Activated T-cell treated with anti-CD3 and anti-CD28 coated beads for 24 hours (primary cell): ENCODE measurements around the gene NRXN2.
"Not testable (repeated sequence)": the region's sequence is repeated elsewhere in the genome, so short reads cannot be mapped to it uniquely, and the experiment has no call there.

Source experiments
- DNase-seq: peaks from one replicate; pipeline ENCODE4 v3.0.0-alpha.2; 2020; ENCODE audit warnings: low read depth

Gene NRXN2

GRCh38 chr11:64674774-64675173 lies 48.2 kb downstream of the NRXN2 start:
- no peak for DNase-seq

- DNase-seq, result no peak
Observed at GRCh38 chr11:64673279-64673678, 49.7 kb downstream of the NRXN2 start.

DNA sequence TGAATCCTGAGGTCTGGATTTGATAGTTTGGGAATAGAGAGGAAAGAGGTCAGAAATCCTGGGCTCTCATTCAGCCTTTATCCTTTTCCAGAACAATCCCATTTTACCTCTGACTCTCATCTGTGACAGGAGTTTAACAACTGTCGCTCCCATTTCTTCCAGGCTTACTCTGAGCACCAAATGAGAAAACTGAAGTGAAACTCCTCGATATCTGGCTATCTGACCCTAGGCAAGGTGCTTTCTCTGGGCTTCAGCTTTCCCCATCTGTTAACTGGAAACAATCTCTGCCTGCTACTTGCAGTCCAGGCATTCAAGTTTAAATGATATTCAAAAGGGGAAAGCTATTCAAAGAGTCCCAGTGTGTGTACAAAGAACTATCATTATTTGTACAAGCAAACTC lies 50.1 kb downstream of the NRXN2 start:
- DNase-seq, result no peak

- no peak for DNase-seq
Observed at GRCh38 chr11:64670975-64671374, 52.0 kb downstream of the NRXN2 start.

GRCh38 chr11:64667154-64667745 lies 55.7 kb downstream of the NRXN2 start:
- no peak for DNase-seq

GRCh38 chr11:64665411-64665821 lies 57.6 kb downstream of the NRXN2 start:
- DNase-seq, result no peak

DNA sequence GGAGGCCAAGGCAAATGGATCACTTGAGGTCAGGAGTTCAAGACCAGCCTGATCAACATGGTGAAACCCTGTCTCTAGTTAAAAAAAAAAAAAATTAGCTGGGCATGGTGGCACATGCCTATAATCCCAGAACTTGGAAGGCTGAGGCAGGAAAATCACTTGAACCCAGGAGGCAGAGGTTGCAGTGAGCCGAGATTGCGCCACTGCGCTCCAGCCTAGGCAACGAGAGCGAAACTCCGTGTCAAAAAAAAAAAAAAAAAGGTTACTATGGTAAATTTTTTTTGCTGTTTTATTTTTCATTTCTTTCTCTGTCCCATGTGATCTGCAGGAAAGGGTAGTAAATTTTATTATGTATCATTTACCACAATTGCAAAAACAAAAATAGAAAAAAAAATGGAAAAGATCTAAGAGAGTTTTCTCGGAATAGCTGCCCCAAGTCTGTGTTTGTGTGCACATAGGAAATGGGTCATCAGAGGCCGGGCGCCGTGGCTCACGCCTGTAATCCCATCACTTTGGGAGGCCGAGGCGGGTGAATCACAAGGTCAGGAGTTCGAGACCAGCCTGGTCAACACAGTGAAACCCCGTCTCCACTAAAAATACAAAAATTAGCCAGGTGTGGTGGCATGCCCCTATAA lies 58.6 kb downstream of the NRXN2 start:
- not testable (repeated sequence) for DNase-seq

GRCh38 chr11:64663656-64664055 lies 59.3 kb downstream of the NRXN2 start:
- no peak for DNase-seq

DNA sequence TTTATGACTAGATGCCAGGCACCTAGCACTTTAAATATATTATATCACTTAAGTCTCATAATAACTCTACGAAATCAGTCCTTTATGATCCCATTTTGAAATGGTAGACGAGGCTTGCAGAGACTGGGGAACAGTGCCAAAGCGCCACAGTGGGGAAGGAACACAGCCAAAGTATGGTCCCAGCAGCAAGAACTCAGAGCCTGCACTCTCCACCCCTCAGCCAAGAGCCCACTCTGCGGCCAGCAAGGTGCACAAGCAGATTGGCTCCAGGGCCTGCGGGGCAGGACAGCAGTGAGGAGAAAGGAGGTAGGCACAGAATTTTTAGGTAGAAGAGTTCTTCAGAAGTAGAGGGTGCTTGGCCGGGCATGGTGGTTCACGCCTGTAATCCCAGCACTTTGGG lies 61.4 kb downstream of the NRXN2 start:
- DNase-seq, result no peak

DNA sequence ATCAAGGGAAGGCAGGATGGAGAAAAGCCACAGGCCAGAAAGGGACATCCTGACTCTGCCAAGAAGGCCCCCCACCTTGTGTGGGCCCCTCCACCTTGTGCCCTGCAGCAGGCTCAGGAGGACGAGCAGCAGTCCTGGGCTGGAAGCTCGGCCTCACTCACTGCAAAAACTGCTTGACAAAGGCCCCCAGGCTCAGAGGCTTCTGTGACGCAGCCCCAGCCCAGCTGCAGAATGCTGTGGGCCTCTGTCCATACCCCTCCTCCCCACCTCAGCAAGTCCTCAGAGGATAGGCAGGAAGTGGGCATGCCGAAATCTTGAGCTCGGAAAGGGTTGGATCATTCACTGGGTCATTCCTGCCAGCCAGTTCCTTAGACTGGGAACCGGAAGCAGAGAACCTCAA lies 61.9 kb downstream of the NRXN2 start:
- DNase-seq, result no peak

DNA sequence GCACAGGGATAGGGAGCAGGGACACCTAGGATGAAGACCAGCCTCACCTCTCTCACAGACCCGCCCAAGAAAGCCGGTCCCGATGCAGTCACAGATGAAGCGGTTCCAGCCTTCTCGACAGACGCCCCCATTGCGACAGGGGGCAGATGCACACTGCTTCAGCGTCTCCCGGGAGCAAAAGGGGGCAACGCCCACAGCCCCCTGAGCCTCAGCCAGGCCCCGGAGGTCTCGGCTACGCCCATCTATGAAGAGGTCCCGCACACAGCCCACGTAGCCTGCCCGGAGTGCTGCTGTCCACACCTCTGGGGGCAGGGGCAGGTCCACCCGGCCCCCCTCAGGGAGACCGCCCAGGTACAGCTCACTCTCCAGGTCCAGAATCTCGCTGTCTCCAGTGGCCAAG lies 62.3 kb downstream of the NRXN2 start:
- no peak for DNase-seq

GRCh38 chr11:64660205-64660604 lies 62.8 kb downstream of the NRXN2 start:
- no peak for DNase-seq

DNA sequence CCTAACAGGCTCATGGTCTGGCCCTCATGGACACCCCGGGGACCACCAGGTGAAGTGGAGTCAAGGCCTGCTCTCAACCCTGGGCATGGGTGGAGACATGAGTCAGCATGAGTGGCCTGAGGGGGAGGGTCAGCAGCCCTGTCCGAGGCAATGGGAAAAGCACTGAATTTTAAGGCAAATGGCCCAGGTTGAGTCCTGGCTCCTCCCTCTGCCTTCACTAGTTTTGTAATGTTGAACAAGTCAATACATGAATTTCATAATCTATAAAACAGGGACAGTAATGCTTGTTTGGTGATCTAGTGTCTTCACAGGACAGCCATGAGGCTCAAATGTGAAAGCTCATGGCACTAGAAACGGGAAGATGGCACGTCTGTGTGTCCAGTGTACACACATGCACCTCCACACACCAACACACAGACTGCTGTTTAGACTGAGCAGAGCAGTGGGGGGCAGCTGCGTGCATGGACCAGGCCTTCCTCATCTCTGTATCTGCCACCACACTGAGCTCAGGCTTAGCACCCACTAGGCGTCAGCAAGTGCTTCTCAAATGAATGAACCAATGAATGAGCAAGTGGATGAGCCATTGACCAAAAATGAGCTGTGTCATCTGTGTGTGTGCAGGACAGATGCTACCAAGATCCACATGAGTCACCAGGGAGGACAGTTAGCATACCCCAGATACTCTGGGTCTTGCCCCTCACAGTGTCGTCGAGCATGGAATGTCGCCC lies 63.4 kb downstream of the NRXN2 start:
- no peak for DNase-seq

GRCh38 chr11:64658265-64658664 lies 64.7 kb downstream of the NRXN2 start:
- no peak for DNase-seq

- DNase-seq, result no peak
Observed at GRCh38 chr11:64656862-64657261, 66.1 kb downstream of the NRXN2 start.

DNA sequence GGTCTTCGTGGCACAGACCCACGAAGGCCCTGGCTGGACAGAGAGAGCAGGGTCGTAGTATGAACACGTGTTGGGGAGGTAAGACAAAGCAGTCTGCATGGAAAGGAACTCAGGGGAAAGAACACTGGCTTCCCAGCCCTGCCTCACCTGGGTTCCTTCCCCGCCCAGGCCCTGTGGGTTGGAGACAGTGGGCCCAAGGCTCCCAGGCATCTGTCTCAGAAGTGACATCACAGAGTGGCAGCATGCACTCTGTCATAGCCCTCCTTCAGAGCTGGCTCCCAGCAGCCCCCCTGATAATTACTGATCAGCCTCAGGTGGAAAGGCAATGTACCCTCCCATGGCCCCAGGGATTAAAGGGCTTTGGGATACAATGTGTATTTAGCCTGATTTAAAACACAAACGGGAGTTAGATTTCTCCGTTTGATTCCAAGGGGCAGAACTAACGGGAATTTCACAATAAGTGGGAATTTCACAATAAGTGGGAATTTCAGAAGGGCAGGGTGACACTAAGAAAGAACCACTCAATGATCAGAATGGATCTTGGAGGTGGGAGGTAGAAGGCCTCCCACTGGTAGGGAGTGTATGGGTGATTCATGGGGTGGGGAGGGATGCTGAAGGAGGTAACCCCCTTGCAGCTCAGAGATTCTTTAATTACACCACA lies 66.9 kb downstream of the NRXN2 start:
- no peak for DNase-seq

DNA sequence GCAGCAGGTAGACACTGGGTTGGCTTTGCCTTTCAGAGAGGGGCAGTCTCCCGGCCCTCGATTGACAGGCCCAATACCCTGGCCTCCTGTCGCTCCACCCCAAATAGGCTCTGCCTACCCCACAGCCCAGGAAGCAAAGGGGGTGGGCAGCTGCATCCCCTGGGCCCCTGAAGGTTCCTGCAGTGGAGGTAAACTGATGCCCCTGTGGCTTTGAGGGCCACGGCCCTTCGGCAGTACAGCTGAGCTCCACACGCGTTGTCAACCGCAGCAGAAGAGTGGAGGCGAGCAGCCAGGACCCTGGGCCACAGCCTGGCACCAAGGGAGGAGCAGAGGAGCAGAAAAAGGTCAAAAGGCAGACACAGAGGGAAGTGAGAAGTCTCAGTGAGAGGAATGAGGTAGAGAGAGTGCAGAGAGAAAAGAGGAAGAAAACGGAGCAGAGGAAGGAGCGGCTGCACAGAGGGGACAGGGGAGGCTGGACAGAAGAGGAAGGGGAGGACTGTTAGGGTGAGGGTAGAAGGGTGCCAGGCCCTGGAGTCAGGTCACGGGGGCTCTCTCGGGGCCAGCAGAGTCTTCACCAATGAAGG lies 67.9 kb downstream of the NRXN2 start:
- no peak for DNase-seq

GRCh38 chr11:64654439-64654838 lies 68.6 kb downstream of the NRXN2 start:
- no peak for DNase-seq

GRCh38 chr11:64653388-64653973 lies 69.5 kb downstream of the NRXN2 start:
- DNase-seq, result no peak

DNA sequence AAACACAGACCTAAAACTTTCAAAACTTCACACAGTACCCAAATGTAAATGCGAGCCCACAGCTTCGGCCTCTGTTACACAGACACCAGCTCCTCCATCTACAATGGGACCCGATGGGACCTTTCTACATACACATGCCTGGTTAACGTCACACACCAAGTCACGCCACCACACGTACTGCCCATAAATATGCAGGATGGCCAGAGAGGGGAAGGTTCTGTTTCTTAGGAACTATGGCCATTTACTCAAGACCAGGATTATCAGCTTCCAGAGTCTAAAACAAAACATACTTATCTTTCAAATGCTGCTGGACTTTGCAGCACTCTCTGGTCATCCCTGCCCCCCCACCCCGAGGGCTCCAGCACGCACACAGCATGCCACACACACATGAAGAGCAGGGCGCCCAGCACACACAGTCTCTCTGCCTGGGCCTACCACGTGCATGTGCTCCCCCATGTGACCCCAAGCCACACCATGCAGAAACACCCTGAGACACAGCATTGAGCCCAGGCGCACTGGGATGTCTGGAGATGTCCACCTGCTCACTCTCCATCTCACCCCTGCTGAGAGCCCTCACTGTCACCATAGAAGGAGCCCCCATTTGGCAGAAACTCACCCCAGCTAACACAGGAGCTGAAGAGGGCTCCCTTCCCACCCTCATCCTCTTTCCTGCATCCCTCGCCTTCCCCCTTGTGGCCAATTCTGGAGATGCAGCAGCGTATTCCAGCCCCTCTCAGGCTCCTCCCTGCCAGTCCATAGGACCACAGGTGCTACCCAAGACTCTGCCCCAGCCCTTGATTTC lies 70.2 kb downstream of the NRXN2 start:
- DNase-seq, result peak; percentile 72

DNA sequence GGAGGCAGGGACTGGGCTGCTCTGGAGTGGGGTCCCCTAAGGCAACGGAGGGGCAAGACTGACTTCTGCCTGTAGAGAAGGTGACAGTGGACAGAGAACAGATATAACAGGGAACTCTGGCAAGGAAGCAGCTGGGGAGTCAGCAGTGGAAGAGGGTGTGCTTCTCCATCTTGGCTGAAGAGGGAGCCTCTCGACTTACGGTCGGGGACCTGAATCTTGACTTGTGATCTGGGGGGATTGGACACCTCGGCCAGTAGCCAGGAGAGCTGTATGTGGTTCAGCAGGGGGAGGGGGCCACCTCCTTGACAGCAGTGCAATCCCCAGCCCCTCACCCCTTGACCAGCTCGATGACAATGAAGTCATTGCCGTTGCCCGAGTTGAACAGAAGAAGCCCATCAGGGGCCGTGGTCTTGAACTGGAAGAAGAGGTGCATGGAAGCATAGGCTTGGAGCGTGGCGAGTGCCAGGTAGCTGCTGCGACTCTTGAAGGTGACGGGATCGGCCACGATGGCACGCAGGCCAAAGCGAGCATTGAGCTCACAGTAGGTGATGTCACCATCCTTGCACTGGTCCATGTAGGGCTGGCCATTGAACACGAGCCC lies 72.0 kb downstream of the NRXN2 start:
- no peak for DNase-seq
